Measurements from ENCODE around the gene CPEB4.

- TF ChIP-seq CTCF (IDR thresholded peaks at IDR 0.05; ENCODE audit: low read depth, low read length) (no peak), EZH2phosphoT487 (IDR thresholded peaks at IDR 0.05; ENCODE audit: low read depth) (no peak)
Measured at GRCh38 chr5:173954671-173955521, 66.7 kb downstream of the CPEB4 start.

Measured in OCI-LY3 (cell line).